SH-SY5Y (cell line): ENCODE measurements around the gene TMEM14A.

ENCODE experiments used
- GATA2 ChIP-seq: IDR thresholded peaks from 2 replicates; pipeline ENCODE4 v1.6.1; 2011; ENCODE audit warnings: mild to moderate bottlenecking, low read depth, low read length
- GATA3 ChIP-seq: IDR thresholded peaks from 2 replicates; pipeline ENCODE4 v1.6.1; 2011; ENCODE audit warnings: low read depth, mild to moderate bottlenecking, low read length, moderate library complexity

TMEM14A gene, protein sequence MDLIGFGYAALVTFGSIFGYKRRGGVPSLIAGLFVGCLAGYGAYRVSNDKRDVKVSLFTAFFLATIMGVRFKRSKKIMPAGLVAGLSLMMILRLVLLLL

DNA sequence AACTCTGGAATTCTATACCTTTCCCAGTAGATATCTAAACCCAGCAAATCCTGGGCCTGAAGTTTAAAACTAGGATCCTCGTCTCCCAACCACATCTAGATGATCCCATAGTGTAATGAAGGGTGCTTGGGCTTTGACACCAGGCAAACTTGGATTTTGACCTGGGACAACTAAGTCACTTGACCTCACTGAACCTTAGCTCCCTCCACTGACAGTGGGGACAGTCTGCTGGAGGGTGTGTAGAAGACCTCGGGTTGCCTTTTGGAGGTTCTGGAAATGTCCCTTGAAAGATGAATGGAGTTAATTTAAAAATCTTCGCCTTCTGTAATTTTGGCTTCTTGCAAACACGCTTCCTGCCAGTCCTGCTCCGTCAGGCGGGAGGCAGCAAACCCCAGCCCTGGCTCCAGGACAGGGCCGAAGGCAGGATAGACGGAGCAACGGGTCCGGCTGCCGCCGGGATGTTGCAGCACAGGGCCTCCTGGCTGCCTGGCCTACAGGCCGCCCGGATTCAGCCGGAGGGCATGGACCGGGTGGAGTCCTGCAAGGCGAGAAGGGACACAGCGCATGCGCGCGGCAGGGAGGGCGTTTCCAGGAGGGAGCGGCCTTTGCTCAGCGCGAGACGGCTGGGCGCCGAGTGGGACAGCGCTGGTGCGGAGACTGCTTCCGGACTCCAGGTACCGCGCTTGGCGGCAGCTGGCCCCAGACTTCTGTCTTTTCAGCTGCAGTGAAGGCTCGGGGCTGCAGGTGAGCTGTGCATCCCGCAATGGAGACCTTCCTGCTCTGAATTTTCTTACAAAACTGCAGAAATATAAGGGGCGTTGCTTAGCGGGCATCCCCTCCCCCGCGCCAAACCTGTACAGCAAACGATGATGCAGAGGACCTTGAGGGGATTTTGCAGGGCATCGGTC is at the start of gene TMEM14A:
Gene TMEM14A (plus strand): TSS at position 612 of the 908 bp plus-strand sequence. CDS start 5,990 bp downstream, outside the sequence.
- no peak for TF ChIP-seq GATA3
- TF ChIP-seq GATA2, result no peak

DNA sequence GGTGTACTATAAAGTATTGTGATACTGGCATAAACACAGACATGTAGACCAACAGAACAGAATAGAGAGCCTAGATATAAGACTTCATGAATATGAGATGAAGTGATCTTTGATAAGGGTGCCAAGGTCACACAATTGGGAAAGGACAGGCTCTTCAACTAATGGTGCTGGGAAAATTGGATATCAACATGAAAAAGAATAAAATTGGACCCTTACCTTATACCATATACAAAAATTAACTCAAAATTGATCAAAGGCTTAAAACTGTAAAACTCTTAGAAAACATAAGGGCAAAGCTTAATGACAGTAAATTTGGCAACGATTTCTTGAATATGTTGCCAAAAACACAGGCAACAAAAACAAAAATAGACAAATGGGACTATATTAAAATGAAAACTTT is 49.3 kb upstream of the TMEM14A start:
- TF ChIP-seq GATA2 (no peak), GATA3 (no peak)

DNA sequence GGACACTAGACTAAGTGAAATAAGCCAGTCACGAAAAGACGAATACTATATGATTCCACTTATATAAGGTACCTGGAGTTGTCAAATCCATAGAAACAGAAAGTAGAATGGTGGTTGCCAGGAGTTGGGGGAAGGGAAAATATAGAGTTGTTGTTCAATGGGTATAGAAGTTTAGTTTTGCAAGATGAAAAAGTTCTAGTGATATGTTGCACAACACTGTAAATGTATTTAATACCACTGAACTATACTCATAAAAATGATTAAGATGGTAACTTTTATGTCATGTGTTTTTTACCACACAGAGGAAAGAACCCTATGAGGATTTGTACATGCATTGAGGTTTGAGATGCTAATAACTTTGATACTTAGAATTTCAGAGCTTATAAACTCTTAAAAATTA is 48.1 kb upstream of the TMEM14A start:
- TF ChIP-seq GATA3 (no peak), GATA2 (no peak)

DNA sequence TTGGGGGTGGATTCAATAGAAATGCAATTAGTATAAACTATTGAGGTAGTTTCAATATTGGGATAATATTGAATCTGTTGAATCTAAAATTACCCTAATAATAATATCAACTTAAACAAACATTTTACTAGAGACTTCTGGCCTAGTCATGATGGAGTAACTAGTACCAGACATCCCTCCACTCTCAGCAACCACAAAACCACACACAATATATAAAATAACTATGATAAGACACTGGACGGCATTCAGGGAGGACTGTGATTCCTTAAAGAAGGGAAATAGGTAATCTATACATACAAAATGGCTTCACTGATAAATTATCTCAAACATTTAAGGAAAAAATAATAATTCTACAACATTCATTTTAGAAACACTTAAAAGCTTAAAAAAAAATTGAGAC is 38.9 kb upstream of the TMEM14A start:
- TF ChIP-seq GATA3, result no peak
- no peak for TF ChIP-seq GATA2

DNA sequence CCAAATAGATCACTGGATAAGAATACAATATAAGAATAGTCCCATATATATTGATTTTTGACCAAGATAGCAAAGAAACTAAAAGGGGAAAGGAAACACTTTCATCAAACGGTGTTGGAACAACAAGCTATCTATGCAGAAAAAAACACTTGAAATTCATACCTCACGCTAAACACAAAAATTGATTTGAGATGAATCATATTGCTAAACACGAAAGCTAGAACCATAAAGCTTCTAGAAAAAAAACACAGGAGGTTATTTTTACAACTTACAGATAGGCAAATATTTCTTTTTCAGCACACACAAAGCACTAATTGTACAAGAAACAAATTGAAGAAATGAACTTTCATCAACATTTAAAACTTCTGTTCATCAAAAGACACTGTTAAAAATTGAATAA is 36.7 kb upstream of the TMEM14A start:
- TF ChIP-seq GATA3 (no peak), GATA2 (no peak)

DNA sequence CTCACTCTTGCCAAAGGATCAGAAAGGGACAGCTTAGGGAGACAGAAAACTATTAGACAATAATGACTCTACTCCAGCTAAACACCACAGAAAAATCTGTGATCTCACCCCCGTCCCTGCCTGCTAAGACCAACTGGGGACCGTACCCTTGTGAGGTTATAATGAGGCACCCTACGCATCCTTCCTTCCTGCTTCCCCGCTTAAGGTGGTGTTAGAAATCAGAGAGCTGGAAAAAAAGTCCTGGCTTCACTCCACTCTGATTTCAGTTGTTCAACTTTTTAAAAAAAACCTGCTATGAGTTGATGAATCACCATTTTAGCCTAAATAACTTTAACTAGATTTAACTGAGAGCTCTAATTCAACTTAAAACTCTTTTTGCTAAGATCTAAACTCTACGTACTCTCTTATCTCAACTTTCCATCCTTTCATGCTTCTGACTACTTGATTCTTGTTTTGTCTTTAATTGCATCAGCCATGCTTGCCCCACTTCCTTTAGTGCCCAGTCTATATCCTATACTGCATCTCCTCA is 35.8 kb upstream of the TMEM14A start:
- TF ChIP-seq GATA2, result no peak
- no peak for TF ChIP-seq GATA3

DNA sequence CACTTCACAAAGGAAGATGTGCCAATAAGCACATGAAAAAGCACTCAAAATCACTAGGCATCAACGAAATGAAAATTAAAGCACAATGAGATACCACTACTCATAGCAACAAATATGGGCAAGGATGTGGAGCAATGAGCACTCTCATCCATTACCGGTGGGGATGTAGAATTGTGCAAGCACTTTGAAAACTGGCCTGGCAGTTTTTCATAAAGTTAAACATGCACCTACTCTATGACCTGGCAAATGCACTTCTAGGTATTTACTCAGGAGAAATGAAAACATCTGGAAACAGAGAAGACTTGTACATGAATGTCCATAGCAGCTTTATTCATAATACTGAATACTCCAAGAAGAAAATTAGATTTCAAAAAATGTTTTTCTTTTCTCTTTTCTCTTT is 34.1 kb upstream of the TMEM14A start:
- TF ChIP-seq GATA3 (no peak), GATA2 (no peak)

DNA sequence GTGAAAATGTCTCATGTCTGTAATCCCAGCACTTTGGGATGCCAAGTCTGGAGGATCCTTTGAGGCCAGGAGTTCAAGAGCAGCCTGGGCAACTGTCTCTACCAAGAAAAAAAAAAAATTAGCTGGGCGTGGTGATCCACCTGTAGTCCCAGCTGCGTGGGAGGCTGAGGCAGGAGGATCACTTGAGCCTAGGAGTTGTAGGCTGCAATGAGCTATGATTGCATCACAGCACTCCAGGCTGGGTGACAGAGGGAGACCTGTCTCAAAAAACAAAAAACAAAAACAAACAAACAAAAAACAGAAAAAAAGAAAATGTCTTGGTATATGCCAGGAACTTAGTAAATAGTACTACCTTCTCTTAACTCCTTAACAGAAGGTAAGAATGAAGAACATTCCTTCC is 31.4 kb upstream of the TMEM14A start:
- TF ChIP-seq GATA3, result no peak
- no peak for TF ChIP-seq GATA2

DNA sequence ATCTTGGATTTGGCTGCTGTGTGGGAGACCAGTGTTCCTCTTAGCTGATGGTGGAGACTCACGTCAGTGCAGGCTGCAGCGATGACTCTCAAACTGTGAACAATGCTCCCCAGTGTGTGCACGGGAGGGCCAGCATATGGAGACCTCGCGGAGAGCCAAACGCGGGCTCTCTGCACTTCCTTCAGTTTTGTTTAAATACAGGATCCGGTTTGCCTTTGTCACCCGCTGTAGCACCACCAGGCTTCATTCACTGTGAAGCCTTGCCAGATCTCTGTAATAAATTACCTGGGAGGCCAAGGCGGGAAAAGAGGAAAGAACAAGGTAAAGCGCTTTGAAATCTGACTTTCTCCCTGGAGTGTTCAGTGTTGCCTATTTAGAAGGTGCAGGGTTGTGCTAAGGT is 30.7 kb upstream of the TMEM14A start:
- TF ChIP-seq GATA3, result no peak
- TF ChIP-seq GATA2, result no peak

DNA sequence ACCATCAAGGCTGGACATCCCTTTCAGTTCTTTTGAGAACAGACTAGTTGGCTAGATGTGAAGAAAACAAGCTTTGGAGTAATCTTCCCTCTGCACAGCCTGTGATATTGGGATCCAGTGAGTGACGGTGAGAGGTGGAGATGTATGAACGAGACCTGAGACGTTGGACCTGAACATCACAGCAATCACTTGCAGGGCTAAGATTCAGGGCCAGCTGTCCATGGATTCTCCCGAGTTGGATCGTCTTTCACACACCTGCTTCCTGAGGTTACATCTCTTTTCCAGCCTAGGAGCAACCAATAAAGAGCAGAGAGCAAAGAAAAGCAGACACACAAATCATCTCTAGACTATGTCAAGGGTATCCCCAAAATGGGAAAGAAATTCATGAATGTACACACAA is 30.0 kb upstream of the TMEM14A start:
- TF ChIP-seq GATA3, result no peak
- no peak for TF ChIP-seq GATA2

DNA sequence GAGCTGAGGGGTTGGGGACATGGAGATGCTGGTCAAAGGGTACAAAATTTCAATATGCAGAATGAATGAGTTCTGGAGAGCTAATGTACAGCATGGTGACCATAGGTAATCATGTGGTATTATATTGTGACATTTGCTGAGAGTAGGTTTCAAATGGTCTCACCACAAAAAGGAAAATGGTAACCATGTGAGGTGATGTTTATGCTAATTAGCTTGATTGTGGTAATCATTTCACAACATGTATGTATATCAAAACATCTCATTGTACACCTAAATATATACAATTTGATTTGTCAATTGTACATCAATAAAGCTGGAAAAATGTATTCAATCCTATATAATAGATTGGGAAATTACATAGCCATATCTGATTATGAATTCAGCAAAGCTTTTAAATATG is 29.5 kb upstream of the TMEM14A start:
- TF ChIP-seq GATA2, result no peak
- no peak for TF ChIP-seq GATA3

DNA sequence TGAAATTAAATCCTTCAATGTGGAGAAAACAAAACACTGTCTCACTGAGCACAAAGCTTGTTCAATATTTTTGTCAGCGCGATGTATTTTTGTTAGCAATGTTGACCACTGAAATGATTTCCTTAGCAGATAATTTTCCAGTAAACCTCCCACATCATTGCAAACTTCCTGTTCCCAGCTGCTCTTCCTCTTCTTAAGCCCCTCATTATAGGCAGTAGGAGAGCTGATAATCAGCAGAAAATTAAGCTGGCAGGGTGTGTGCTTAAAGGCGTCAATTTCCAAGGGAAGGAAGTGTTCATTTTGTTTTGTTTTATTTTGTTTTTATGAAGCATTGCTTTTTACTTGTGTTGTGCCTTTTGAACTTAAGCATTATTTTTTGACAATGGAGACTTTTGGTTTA is 29.1 kb upstream of the TMEM14A start:
- no peak for TF ChIP-seq GATA3
- no peak for TF ChIP-seq GATA2

DNA sequence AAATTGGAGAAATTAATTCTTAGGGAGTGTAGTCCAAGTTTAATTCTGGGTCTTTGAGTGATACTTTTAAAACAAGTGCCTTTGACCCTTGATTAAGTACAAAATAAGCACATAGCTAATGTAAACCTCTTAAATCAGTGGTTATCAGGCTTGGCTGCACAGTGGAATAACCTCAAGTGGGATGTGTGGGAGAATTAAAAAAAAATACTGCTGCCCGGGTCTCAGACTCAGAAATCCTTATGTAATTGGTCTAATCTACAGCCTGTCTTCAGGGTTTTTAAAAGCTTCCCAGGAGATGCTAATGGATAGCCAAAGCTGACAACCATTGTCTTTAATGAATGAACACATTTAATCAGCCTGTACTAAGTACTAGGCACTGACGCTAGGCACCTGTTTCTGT is 28.5 kb upstream of the TMEM14A start:
- no peak for TF ChIP-seq GATA2
- no peak for TF ChIP-seq GATA3

DNA sequence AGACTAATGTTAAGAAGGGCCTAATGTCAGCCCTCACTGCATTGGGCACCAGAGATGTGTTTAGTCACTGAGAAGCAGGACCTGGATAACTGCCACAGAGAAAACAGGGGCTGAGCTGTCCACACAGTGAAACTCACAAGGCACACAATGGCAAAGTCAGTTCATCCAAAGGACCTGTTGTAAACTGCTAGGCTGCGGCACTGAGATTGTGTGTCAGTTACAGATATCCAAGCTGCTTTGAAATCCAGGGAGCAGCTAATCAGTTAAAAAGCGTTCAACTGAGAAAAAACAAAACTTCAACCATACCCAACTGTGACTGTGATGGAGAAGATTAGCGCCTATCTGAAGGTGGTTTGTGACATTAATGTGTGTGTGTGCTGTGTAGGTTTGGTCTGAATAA is 27.8 kb upstream of the TMEM14A start:
- no peak for TF ChIP-seq GATA2
- TF ChIP-seq GATA3, result no peak

DNA sequence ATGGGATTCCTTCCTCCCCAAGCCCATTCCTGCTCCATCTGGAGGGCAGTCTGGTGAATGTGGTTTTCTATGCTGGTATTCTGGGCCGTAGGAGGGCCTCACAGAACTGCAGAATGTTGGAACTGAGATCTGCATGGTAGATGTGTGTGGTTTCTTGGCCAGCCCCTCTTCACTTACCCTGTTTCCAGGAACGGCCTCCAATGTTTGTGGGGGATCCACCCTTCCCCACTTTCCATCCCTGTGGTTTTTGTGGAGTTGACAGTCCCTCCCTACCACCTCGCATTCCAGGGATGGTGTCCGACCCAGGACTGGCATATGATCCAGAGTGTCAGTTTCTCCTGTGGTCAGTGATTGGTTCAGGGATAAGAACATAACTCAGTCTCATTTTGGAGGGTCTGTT is 26.7 kb upstream of the TMEM14A start:
- TF ChIP-seq GATA2 (no peak), GATA3 (no peak)
